Neural progenitor cell (in vitro differentiated cells): ENCODE results near the gene CCNI2. TPM values are rescaled to one million over a fixed set of nuclear protein-coding genes. Genes with fewer than 3 reads are reported as not detected.

Experiments used
- DNase-seq: peaks from one replicate; pipeline ENCODE4 v3.0.0-alpha.2; 2016; ENCODE audit warnings: low spot score
- H2AFZ ChIP-seq: fragments of 200-600 bp; sonication (generic); replicated peaks from 2 replicates; pipeline ENCODE4 v1.6.1; 2016; ENCODE audit warnings: antibody characterized with exemption
- H3F3A ChIP-seq: fragments of 200-600 bp; sonication (generic); 2 replicates; pipeline ENCODE4 v1.6.1; 2016; ENCODE audit warnings: antibody characterized with exemption, low read depth
- H3K27ac ChIP-seq: fragments of 200-600 bp; sonication (generic); 2 replicates; pipeline ENCODE4 v1.5.1; 2016; ENCODE audit warnings: mild to moderate bottlenecking
- H3K27me3 ChIP-seq: fragments of 200-600 bp; sonication (generic); 2 replicates; pipeline ENCODE4 v1.6.1; 2016; ENCODE audit warnings: mild to moderate bottlenecking, moderate library complexity
- H3K36me3 ChIP-seq: fragments of 200-600 bp; sonication (generic); 2 replicates; pipeline ENCODE4 v1.5.1; 2016
- H3K4me1 ChIP-seq: fragments of 200-600 bp; sonication (generic); 2 replicates; pipeline ENCODE4 v1.6.1; 2016; ENCODE audit warnings: mixed run types
- H3K4me2 ChIP-seq: fragments of 200-600 bp; sonication (generic); 2 replicates; pipeline ENCODE4 v1.6.1; 2016
- H3K4me3 ChIP-seq: fragments of 200-600 bp; sonication (generic); 2 replicates; pipeline ENCODE4 v1.5.1; 2016
- H3K79me2 ChIP-seq: fragments of 200-600 bp; sonication (generic); 2 replicates; pipeline ENCODE4 v1.6.1; 2016; ENCODE audit warnings: low read depth
- H3K9ac ChIP-seq: fragments of 200-600 bp; sonication (generic); 2 replicates; pipeline ENCODE4 v1.6.1; 2016
- H3K9me3 ChIP-seq: fragments of 200-600 bp; sonication (generic); 2 replicates; pipeline ENCODE4 v1.5.1; 2016; ENCODE audit warnings: low read depth
- H4K20me1 ChIP-seq: fragments of 200-600 bp; sonication (generic); 2 replicates; pipeline ENCODE4 v1.6.1; 2016; ENCODE audit warnings: low read depth
- H3K27ac Mint-ChIP-seq: 3 replicates; pipeline ENCODE4 v1.8.0; 2021; ENCODE audit warnings: mixed read lengths
- H3K27me3 Mint-ChIP-seq: 2 replicates; pipeline ENCODE4 v1.8.0; 2022; ENCODE audit warnings: low read depth, mild to moderate bottlenecking, inconsistent platforms, moderate library complexity, mixed read lengths; ENCODE audit not compliant: insufficient read depth
- H3K36me3 Mint-ChIP-seq: 3 replicates; pipeline ENCODE4 v1.8.0; 2021; ENCODE audit warnings: mixed read lengths
- H3K4me1 Mint-ChIP-seq: 3 replicates; pipeline ENCODE4 v1.8.0; 2021; ENCODE audit warnings: mixed read lengths
- H3K4me3 Mint-ChIP-seq: 3 replicates; pipeline ENCODE4 v1.8.0; 2021; ENCODE audit warnings: mild to moderate bottlenecking, moderate library complexity, mixed read lengths
- H3K9me3 Mint-ChIP-seq: 3 replicates; pipeline ENCODE4 v1.8.0; 2020; ENCODE audit warnings: mixed read lengths
- EZH2 ChIP-seq: fragments of 200-600 bp; sonication (generic); IDR thresholded peaks from 2 replicates; pipeline ENCODE4 v1.6.1; 2017; ENCODE audit warnings: antibody characterized with exemption, mild to moderate bottlenecking, moderate library complexity
- EZH2phosphoT487 ChIP-seq: fragments of 200-600 bp; sonication (generic); IDR thresholded peaks from 2 replicates; pipeline ENCODE4 v1.6.1; 2017; ENCODE audit warnings: antibody characterized with exemption
- total RNA-seq: library from RNA; depleted of rRNA; stranded (reverse); fragments of >200 nt; gene quantifications from 2 replicates; pipeline ENCODE4 v1.2.3, GENCODE V29; 2015; ENCODE audit warnings: low replicate concordance
- TF ChIP-seq, protein P1 (sequence below): fragments of 200-600 bp; sonication (generic); IDR thresholded peaks from 2 replicates; pipeline ENCODE4 v1.5.1; 2017; ENCODE audit warnings: antibody characterized with exemption, mild to moderate bottlenecking

Gene CCNI2
- total RNA-seq, 1 donor from 2014 or later = not detected

- Histone ChIP-seq H3K4me1 (no peaks in the 10 kb centered on the region), H3K36me3 (no peaks in the 10 kb centered on the region), H3F3A (no peaks in the 10 kb centered on the region), H3K4me3 (no peak overlapping the region), H3K9ac (no peak overlapping the region), H3K79me2 (no peaks in the 10 kb centered on the region), H3K27me3 (no peaks in the 10 kb centered on the region), H4K20me1 (no peaks in the 10 kb centered on the region), H3K9me3 (no peaks in the 10 kb centered on the region), H2AFZ (no peak overlapping the region), H3K27ac (no peak overlapping the region), H3K4me2 (no peak overlapping the region)
- H3K36me3 Mint-ChIP-seq = no peaks in the 10 kb centered on the region
- no peak for DNase-seq
- H3K27me3 Mint-ChIP-seq = peaks cover 2% of the 10 kb centered on the region
- H3K27ac Mint-ChIP-seq = no peak overlapping the region
- H3K4me1 Mint-ChIP-seq = peaks cover 3% of the 10 kb centered on the region
- TF ChIP-seq, protein P1, sequence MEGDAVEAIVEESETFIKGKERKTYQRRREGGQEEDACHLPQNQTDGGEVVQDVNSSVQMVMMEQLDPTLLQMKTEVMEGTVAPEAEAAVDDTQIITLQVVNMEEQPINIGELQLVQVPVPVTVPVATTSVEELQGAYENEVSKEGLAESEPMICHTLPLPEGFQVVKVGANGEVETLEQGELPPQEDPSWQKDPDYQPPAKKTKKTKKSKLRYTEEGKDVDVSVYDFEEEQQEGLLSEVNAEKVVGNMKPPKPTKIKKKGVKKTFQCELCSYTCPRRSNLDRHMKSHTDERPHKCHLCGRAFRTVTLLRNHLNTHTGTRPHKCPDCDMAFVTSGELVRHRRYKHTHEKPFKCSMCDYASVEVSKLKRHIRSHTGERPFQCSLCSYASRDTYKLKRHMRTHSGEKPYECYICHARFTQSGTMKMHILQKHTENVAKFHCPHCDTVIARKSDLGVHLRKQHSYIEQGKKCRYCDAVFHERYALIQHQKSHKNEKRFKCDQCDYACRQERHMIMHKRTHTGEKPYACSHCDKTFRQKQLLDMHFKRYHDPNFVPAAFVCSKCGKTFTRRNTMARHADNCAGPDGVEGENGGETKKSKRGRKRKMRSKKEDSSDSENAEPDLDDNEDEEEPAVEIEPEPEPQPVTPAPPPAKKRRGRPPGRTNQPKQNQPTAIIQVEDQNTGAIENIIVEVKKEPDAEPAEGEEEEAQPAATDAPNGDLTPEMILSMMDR = no peak
- TF ChIP-seq EZH2 = no peak
- TF ChIP-seq EZH2phosphoT487 = no peak
- H3K9me3 Mint-ChIP-seq = no peaks in the 10 kb centered on the region
- no peak overlapping the region for H3K4me3 Mint-ChIP-seq
Measured at GRCh38 chr5:132788990-132789886, 42.0 kb downstream of the CCNI2 start.

DNA sequence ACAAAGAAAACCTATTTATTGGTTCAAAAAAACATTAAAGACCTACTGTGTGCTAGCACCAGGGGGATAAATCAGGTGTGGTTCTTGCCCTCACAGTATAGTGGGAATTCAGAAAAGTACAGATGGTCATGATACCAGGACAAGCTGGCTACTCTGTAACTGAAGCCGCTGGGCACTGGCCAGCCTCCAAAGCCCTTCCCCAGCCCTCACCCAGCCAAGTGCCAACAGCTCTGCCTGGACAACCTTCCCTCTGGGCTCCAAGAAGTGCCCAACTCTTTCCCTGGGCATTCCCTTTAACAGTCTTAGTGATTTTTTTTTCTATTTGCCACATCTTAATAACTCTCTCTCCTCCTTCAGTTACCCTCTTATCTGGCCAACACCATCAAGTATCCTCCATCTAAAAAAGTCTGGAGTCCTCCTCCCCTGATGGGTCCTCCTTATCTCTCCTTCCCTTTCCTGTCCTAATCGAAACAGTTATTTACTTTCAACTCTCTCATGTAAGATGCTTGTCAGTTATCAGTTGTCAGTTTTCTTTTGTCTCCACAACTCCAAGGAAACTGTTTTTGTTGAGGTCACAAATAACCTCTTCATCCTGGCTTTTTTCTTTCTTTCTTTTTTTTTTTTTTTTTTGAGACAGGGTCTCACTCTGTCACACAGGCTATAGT lies 43.1 kb downstream of the CCNI2 start:
- no peak overlapping the region for H3K4me3 Mint-ChIP-seq
- DNase-seq = no peak
- H3K27me3 Mint-ChIP-seq = peaks cover 2% of the 10 kb centered on the region
- no peak overlapping the region for H3K27ac ChIP-seq
- H3K9me3 ChIP-seq = no peaks in the 10 kb centered on the region
- H3K4me1 ChIP-seq = no peaks in the 10 kb centered on the region
- H3K4me1 Mint-ChIP-seq = peaks cover 3% of the 10 kb centered on the region
- H3K36me3 Mint-ChIP-seq = no peaks in the 10 kb centered on the region
- no peak overlapping the region for H3K27ac Mint-ChIP-seq
- no peak overlapping the region for H3K9ac ChIP-seq
- no peaks in the 10 kb centered on the region for H3K36me3 ChIP-seq
- H3F3A ChIP-seq = no peaks in the 10 kb centered on the region
- no peaks in the 10 kb centered on the region for H3K27me3 ChIP-seq
- H3K79me2 ChIP-seq = no peaks in the 10 kb centered on the region
- H3K4me2 ChIP-seq = no peak overlapping the region
- TF ChIP-seq EZH2phosphoT487 (no peak), EZH2 (no peak)
- TF ChIP-seq, protein P1 = no peak
- no peaks in the 10 kb centered on the region for H3K9me3 Mint-ChIP-seq
- no peak overlapping the region for H3K4me3 ChIP-seq
- no peak overlapping the region for H2AFZ ChIP-seq
- H4K20me1 ChIP-seq = no peaks in the 10 kb centered on the region

- no peak overlapping the region for H3K4me3 Mint-ChIP-seq
- H3K27ac ChIP-seq = no peak overlapping the region
- no peaks in the 10 kb centered on the region for H3K4me1 ChIP-seq
- no peaks in the 10 kb centered on the region for H3K79me2 ChIP-seq
- no peaks in the 10 kb centered on the region for H3K27me3 ChIP-seq
- no peaks in the 10 kb centered on the region for H4K20me1 ChIP-seq
- H2AFZ ChIP-seq = no peak overlapping the region
- H3K4me2 ChIP-seq = no peak overlapping the region
- no peaks in the 10 kb centered on the region for H3K9me3 ChIP-seq
- H3K4me1 Mint-ChIP-seq = peaks cover 3% of the 10 kb centered on the region
- no peaks in the 10 kb centered on the region for H3K36me3 ChIP-seq
- H3K36me3 Mint-ChIP-seq = no peaks in the 10 kb centered on the region
- no peaks in the 10 kb centered on the region for H3K9me3 Mint-ChIP-seq
- H3K27me3 Mint-ChIP-seq = peaks cover 3% of the 10 kb centered on the region
- no peak overlapping the region for H3K27ac Mint-ChIP-seq
- H3K4me3 ChIP-seq = no peak overlapping the region
- no peak overlapping the region for H3K9ac ChIP-seq
- TF ChIP-seq EZH2phosphoT487 (no peak), EZH2 (no peak)
- TF ChIP-seq, protein P1 = no peak
- H3F3A ChIP-seq = no peaks in the 10 kb centered on the region
- no peak for DNase-seq
Measured at GRCh38 chr5:132791026-132791425, 43.8 kb downstream of the CCNI2 start.
